Suprapubic skin (tissue), 3 donors: Measurements from ENCODE around the gene PGM5.

Source experiments
- POLR2AphosphoS5 ChIP-seq, 3 donors: sonication (generic); formaldehyde crosslinking; IDR thresholded peaks; one replicate each; pipeline ENCODE4 v1.6.1; 2017; ENCODE audit warnings: antibody characterized with exemption in 3 of 3
- TF ChIP-seq, protein P1 (sequence below), 2 donors: fragments of 200-600 bp in 1 of 2; fragments of 450-650 bp in 1 of 2; sonication (generic) in 1 of 2; IDR thresholded peaks; one replicate each; pipeline ENCODE4 v1.5.1; 2016 to 2019; ENCODE audit warnings: antibody characterized with exemption in 2 of 2, mild to moderate bottlenecking in 1 of 2, moderate library complexity in 1 of 2

DNA sequence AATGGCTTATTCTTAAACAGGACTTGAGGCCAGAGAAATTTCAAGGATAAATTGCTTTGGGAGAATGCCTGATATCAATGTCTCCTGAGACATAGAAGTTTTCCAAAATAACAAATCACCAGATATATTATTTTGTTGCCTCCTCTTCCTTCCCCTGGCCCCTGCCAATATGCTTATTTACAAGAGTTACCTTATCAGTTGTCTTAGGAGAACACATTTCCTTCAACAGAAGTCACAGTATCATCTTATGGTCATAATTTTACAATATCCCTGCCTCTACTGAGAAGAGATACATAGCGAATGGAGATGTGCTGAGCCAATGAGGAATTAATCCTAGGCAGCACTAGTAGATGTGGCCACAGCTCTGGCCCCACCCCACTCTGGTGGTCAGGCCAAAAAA lies 141.2 kb downstream of the PGM5 start:
- TF ChIP-seq, protein P1, sequence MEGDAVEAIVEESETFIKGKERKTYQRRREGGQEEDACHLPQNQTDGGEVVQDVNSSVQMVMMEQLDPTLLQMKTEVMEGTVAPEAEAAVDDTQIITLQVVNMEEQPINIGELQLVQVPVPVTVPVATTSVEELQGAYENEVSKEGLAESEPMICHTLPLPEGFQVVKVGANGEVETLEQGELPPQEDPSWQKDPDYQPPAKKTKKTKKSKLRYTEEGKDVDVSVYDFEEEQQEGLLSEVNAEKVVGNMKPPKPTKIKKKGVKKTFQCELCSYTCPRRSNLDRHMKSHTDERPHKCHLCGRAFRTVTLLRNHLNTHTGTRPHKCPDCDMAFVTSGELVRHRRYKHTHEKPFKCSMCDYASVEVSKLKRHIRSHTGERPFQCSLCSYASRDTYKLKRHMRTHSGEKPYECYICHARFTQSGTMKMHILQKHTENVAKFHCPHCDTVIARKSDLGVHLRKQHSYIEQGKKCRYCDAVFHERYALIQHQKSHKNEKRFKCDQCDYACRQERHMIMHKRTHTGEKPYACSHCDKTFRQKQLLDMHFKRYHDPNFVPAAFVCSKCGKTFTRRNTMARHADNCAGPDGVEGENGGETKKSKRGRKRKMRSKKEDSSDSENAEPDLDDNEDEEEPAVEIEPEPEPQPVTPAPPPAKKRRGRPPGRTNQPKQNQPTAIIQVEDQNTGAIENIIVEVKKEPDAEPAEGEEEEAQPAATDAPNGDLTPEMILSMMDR (IDR thresholded peaks at IDR 0.05), result no peak
- TF ChIP-seq POLR2AphosphoS5 (IDR thresholded peaks at IDR 0.05), result no peak
